ENCODE data around the gene SLIT3.

Gene SLIT3

DNA sequence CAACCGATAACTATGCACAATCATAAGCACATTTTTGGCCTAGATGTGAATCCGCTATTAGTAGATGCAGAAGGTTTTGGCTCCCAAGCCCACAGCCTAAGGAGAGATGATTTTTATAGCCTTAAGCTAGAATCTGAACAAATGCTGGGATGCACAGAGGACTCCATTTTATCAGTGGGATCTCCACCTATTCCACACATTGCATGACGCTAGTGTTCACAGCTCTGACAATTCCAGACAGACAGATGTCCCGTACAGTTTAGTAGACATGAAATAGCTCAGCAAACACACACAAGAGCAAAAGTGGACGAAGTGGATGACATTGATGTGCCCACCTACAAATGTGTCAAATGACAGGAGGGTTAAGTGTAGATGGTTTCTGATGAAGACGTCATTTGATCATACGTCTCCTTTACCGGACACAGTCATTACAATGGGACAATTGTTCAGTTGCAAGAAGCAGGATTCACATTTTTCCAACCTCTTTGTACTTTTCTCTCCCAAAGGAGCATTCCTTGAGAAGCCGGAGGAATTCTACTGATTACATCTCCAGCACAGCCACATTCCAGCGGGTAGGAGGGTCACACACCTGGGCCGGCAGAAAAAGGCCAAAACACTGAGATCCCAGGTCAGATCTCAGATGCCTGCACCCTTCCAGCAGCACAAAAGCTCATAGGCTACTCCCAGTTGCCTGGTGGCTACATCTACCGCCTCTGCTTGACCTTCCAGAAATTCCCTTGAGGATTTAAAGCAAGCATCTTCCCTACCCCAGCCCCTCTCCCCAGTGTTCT lies 202.4 kb downstream of the SLIT3 start:
- no peak for DNase-seq

- DNase-seq = no peak
These were observed 203.3 kb downstream of the SLIT3 start for GRCh38 chr5:169097374-169098326.

GRCh38 chr5:169095976-169096375 lies 205.0 kb downstream of the SLIT3 start:
- no peak for DNase-seq

- DNase-seq = no peak
These were observed 205.5 kb downstream of the SLIT3 start for GRCh38 chr5:169095410-169095960.

DNA sequence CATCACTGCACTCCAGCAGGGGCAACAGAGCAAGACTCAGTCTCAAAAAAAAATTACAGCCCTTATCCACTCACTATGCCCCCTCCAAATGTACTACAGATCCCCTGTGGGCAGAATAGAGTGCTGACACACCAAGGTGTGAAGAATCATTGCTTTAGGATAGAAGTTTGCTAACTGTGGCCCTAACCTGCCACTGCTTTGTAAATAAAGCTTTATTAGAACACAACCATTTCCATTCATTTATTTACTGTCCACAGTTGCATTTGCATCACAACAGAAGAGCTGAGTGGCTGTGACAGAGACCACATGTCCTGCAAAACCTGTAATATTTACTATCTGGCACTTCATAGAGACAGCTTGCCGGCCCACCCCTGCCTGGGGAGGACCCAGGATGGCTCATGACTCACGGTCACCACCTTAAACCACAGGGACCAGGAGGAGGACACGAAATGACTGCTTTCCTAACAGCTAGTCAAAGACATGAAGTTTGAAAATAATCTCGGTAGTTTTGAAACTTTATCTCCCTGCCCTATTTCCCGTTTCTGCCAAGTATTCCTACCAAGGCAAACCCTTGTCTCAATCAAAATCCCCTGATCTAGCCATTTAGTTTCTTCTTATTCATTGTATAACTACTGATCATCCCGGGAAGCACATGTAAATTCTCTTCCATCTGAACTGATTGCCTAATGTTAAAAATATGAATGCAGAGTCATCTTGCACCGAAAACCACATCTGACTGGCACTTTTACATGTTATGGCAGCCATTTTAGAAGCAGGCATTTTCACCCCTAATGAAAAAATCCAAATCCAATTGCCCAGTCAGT lies 206.1 kb downstream of the SLIT3 start:
- no peak for DNase-seq

DNA sequence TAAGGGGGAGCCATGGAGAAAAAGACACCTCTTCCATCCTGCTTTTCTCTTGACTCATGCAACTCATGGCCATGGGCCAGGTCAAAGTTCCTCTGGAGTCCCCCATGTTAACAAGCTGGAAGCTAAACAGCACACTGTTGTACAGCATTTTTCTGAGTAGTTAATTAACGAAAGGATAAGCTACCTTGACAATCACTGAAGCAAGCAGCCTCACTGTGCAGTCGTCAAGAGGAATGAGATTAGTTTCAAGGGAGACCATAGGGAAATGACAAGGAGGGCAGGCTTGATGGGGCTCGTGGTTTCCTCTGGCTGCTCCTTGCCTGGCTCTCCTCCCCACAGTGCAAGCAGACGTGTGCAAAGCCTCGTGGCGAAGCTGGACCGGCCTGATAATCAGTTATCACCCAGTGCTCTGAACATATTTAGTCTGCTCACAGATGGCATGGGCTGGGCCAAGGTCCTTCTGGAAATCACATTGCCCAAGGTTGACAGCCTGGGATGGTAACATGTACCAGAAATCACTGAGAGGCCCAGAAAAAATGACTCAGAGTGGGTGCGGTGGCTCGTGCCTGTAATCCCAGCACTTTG lies 209.5 kb downstream of the SLIT3 start:
- no peak for DNase-seq

GRCh38 chr5:169089343-169089742 lies 211.6 kb downstream of the SLIT3 start:
- DNase-seq = no peak

DNA sequence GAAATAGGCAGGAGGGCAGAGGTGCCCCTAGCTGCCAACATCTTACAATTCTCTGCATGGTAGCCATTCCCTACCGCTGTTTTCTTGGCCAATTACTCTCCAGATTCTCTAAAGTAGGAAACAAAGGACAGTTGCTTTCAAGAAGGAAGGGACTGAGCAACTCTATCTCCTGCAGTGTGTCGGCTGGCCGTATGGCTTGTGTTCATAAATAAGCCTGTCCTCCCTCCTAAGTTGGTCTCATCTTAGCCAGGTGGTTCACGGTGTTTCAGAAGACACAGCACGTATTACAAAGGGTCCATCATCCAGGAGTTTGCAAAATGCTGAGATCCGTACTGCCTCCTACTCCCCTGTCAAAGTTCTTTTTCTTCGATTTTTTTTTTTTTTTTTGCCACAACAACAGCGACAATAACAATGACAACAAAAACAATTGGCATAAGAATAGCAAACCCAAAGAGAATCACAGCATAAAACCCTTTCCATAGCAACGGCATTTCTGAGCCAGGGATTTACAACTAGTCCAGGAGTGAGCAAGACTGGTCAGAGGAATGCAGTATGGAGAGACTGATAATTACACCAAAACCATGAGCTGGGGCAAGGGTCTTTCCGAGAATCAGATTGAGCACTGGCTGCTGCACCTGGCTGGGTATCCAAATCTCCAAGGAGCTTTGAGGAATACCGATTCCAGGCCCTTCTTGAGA lies 212.8 kb downstream of the SLIT3 start:
- DNase-seq = no peak

DNA sequence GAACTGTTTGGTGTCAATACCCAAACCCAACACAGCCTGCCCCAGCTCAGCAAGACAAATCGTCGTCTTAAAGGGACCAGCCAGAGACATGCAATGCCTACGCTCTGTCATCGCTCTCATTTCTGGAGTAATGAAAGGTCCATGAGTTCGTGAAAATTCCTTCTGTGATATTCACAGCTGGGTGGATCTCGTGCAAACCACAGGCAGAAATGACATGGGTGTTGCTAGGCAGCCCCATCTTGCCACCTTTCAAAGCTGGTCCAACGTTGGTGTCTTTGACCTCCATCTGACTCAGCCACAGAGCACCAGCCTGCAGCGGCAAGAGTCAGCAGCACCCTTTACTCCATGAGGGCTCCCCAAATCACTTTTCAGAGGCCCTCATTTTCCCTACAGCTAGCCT lies 215.3 kb downstream of the SLIT3 start:
- DNase-seq = no peak

GRCh38 chr5:169085212-169085611 lies 215.7 kb downstream of the SLIT3 start:
- DNase-seq = no peak

- DNase-seq = no peak
These were observed 216.2 kb downstream of the SLIT3 start for GRCh38 chr5:169084775-169085174.

GRCh38 chr5:169083394-169084018 lies 217.4 kb downstream of the SLIT3 start:
- no peak for DNase-seq

DNA sequence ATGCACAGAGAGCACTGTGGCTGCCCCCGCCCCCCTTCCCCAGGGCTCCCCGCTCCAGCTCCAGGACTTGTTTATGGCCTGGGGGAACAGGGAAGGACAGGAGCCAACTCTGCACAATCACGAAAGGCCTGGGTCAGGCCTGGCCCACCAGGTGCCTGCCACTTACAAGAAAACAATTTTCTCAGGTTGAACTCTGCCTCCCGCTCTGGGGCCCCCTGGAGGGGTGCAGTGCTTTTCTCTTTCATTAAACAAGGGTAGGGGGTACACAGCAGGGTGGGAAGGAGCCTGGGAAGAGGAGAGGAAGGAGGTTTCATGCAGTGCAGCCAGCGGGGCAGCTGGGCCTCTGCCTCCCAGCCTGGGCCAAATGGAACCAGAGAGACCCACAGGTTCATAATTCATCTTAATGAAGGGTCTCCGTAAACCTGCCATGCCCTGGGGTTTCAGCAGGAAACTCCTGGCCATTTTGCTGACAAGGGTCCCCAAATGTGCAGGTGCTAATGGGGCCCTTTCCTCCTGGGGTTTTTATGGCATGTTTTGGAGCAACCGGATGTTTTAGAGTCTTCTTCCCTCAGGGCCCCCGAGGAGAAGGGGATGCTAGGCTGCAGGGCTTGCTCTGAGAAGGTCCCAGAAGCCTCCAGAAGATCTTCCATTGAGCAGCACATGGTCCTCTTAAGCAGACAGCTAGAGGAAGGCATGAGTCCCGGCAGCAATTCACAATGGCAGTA lies 219.8 kb downstream of the SLIT3 start:
- no peak for DNase-seq

DNA sequence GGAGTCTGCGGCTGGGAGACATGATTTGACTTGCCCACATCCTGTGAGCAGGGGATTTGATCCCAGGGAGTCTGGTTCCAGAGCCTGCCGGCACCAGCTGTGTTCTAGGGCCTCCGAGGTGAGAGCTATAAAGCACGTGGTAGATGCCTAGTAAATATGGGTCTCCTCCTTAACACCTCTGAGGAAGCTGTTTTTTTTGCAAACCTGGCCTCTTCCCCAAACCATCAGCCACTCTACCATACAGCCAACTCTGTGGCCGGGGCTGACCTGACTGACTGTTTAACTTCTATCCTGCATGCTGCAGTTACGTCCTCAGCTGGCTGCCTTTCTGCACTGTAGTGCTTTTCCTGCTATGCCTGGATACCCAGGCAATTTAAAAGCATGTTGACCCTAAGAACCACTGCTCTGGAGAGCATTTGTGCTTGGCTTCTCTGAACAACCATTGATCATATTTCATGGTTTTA lies 220.5 kb downstream of the SLIT3 start:
- DNase-seq = no peak

- DNase-seq = no peak
These were observed 221.2 kb downstream of the SLIT3 start for GRCh38 chr5:169079697-169080096.

GRCh38 chr5:169074839-169075238 lies 226.1 kb downstream of the SLIT3 start:
- no peak for DNase-seq

DNA sequence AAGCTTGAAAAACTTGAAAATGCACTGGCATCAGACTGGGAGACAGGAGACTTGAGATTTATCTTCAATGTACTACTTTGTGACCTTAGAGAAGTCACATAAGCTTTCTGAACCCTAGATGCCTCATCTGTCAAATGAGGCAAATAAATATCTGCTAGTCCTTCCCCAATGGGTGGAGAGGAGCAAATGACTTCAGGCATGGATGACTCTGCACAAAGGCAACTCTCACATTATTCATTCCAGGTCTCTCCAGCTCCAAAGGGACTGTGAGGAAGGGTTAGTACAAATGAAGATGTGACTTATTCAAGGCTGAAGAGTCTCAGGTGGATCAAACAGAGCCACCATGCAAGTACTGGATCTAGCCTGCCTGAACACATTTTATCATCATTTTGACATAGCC lies 228.7 kb downstream of the SLIT3 start:
- DNase-seq = no peak

DNA sequence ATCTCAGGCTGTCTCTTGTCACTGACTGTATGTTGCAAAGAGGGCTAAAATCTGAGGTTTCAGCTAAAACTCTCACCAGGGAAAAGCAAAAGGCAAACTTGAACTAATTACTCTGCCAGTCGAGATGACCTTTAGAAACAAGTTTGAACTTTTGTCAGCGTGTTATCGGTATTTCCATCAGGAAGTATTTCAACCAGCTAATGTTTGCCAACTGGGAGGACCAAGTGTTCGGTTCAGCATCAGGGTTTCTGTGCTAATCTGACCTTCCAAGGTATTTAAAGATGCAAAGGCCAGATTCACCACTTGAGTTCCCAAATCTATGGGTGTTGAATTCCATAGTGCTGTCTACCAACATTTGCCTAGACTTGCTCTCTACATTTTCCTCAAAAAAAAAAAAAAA lies 230.5 kb downstream of the SLIT3 start:
- no peak for DNase-seq

GRCh38 chr5:169067751-169068173 lies 233.2 kb downstream of the SLIT3 start:
- no peak for DNase-seq

DNA sequence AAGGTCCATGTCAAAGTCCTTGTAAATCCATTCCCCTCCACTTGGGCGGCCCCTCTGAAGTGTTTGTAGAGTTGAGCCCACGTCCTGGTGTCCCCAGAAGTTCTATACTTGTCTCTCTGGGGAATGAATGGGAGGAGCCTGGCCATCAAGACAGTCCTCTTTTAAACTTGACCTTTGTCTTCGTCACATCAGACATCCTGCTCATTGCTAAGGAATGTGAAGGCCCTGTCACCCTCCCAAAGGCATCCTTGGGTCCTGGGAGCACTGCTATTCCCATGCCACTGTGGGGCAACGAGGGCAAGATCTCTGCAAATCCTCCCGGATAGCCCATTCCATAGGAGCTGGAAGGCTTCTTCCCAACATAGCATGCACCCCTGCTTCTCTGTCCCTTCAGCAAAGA lies 235.5 kb downstream of the SLIT3 start:
- DNase-seq = no peak

Data from activated T-cell treated with anti-CD3 and anti-CD28 coated beads for 4 hours (primary cell).